H9 (cell line): ENCODE results near the gene NACAD. TPM values are rescaled to one million over a fixed set of nuclear protein-coding genes. Genes with fewer than 3 reads are reported as not detected.

Experiments used
- DNase-seq: peaks from one replicate; pipeline ENCODE4 v3.0.0-alpha.2; 2017
- H2AFZ ChIP-seq: one replicate; pipeline ENCODE4 v1.6.1; 2013; ENCODE audit warnings: mild to moderate bottlenecking, low read length, control low read depth, moderate library complexity
- H2AK5ac ChIP-seq: 2 replicates; pipeline ENCODE4 v1.6.1; 2013; ENCODE audit warnings: low read length, control low read depth, mixed read lengths; ENCODE audit not compliant: insufficient read length
- H2BK120ac ChIP-seq: one replicate; pipeline ENCODE4 v1.6.1; 2013; ENCODE audit warnings: low read depth, mild to moderate bottlenecking, low read length, control low read depth, inconsistent platforms; ENCODE audit not compliant: poor library complexity, severe bottlenecking
- H2BK12ac ChIP-seq: 2 replicates; pipeline ENCODE4 v1.6.1; 2013; ENCODE audit warnings: low read length, control low read depth, mixed read lengths, low read depth; ENCODE audit not compliant: insufficient read length
- H2BK15ac ChIP-seq: 2 replicates; pipeline ENCODE4 v1.6.1; 2013; ENCODE audit warnings: low read depth, low read length, control low read depth
- H2BK20ac ChIP-seq: one replicate; pipeline ENCODE4 v1.6.1; 2013; ENCODE audit warnings: low read depth, mild to moderate bottlenecking, low read length, control low read depth, inconsistent platforms; ENCODE audit not compliant: poor library complexity, severe bottlenecking
- H2BK5ac ChIP-seq: 2 replicates; pipeline ENCODE4 v1.6.1; 2013; ENCODE audit warnings: low read length, control low read depth, mixed read lengths; ENCODE audit not compliant: insufficient read length
- H3K14ac ChIP-seq: 2 replicates; pipeline ENCODE4 v1.6.1; 2013; ENCODE audit warnings: low read length, control low read depth; ENCODE audit not compliant: insufficient read depth
- H3K18ac ChIP-seq: 2 replicates; pipeline ENCODE4 v1.6.1; 2013; ENCODE audit warnings: low read depth, mild to moderate bottlenecking, mixed read lengths, low read length, control low read depth; ENCODE audit not compliant: insufficient read length
- H3K23ac ChIP-seq: 2 replicates; pipeline ENCODE4 v1.6.1; 2013; ENCODE audit warnings: low read length, control low read depth, mixed read lengths, low read depth; ENCODE audit not compliant: insufficient read length
- H3K23me2 ChIP-seq: 2 replicates; pipeline ENCODE4 v1.6.1; 2013; ENCODE audit warnings: low read depth, mild to moderate bottlenecking, mixed read lengths, low read length, control low read depth; ENCODE audit not compliant: insufficient read length, poor library complexity, severe bottlenecking
- H3K27ac ChIP-seq: 2 replicates; pipeline ENCODE4 v1.5.1; 2013; ENCODE audit warnings: low read length, control low read depth, mixed read lengths, low read depth; ENCODE audit not compliant: insufficient read length
- H3K27me3 ChIP-seq: 2 replicates; pipeline ENCODE4 v1.6.1; 2013; ENCODE audit warnings: low read length, control low read depth, inconsistent platforms; ENCODE audit not compliant: insufficient read depth
- H3K4ac ChIP-seq: 2 replicates; pipeline ENCODE4 v1.6.1; 2013; ENCODE audit warnings: low read depth, mild to moderate bottlenecking, control low read depth, inconsistent platforms, low read length, moderate library complexity
- H3K4me1 ChIP-seq: 2 replicates; pipeline ENCODE4 v1.6.1; 2013; ENCODE audit warnings: low read length, control low read depth, inconsistent platforms; ENCODE audit not compliant: insufficient read depth
- H3K4me2 ChIP-seq: 2 replicates; pipeline ENCODE4 v1.6.1; 2013; ENCODE audit warnings: low read length, control low read depth, mixed read lengths; ENCODE audit not compliant: insufficient read length, insufficient read depth
- H3K56ac ChIP-seq: 2 replicates; pipeline ENCODE4 v1.6.1; 2013; ENCODE audit warnings: low read depth, mild to moderate bottlenecking, mixed read lengths, low read length, control low read depth; ENCODE audit not compliant: insufficient read length
- H3K79me1 ChIP-seq: 2 replicates; pipeline ENCODE4 v1.6.1; 2013; ENCODE audit warnings: low read depth, mild to moderate bottlenecking, moderate library complexity, low read length, control low read depth, inconsistent platforms; ENCODE audit not compliant: insufficient read depth, poor library complexity, severe bottlenecking
- H3K79me2 ChIP-seq: 2 replicates; pipeline ENCODE4 v1.6.1; 2013; ENCODE audit warnings: low read length, control low read depth, inconsistent platforms; ENCODE audit not compliant: insufficient read depth
- H3K9ac ChIP-seq: 2 replicates; pipeline ENCODE4 v1.6.1; 2013; ENCODE audit warnings: low read length, control low read depth, mixed read lengths; ENCODE audit not compliant: insufficient read length; ENCODE audit errors: extremely low read depth
- H3K9me3 ChIP-seq: one replicate; pipeline ENCODE4 v1.6.1; 2013; ENCODE audit warnings: low read depth, low read length, inconsistent platforms; ENCODE audit not compliant: control insufficient read depth
- H3T11ph ChIP-seq: one replicate; pipeline ENCODE4 v1.6.1; 2013; ENCODE audit warnings: mild to moderate bottlenecking, low read length, control low read depth, inconsistent platforms
- H4K20me1 ChIP-seq: one replicate; pipeline ENCODE4 v1.6.1; 2013; ENCODE audit not compliant: control insufficient read depth, insufficient read length, insufficient read depth
- H4K5ac ChIP-seq: 2 replicates; pipeline ENCODE4 v1.6.1; 2013; ENCODE audit warnings: low read depth, mild to moderate bottlenecking, mixed read lengths, low read length, control low read depth; ENCODE audit not compliant: insufficient read length
- H4K8ac ChIP-seq: replicated peaks from 2 replicates; pipeline ENCODE4 v1.6.1; 2013; ENCODE audit warnings: low read length, control low read depth, mixed read lengths, low read depth; ENCODE audit not compliant: insufficient read length
- H4K91ac ChIP-seq: 2 replicates; pipeline ENCODE4 v1.6.1; 2013; ENCODE audit warnings: low read depth, mild to moderate bottlenecking, moderate library complexity, mixed read lengths, low read length, control low read depth; ENCODE audit not compliant: insufficient read length
- H3K27ac Mint-ChIP-seq, 3 experiments: 2 replicates in 2 of 3; 3 replicates in 1 of 3; pipeline ENCODE4 v1.8.0; 2020 to 2021; ENCODE audit warnings: mixed read lengths in 3 of 3, mild to moderate bottlenecking in 1 of 3, moderate library complexity in 1 of 3
- H3K27me3 Mint-ChIP-seq: 2 replicates; pipeline ENCODE4 v1.8.0; 2021; ENCODE audit warnings: low read depth, mild to moderate bottlenecking, moderate library complexity, mixed read lengths
- H3K36me3 Mint-ChIP-seq, 3 experiments: 2 replicates in 2 of 3; 3 replicates in 1 of 3; pipeline ENCODE4 v1.8.0; 2020 to 2021; ENCODE audit warnings: low read depth in 3 of 3, mixed read lengths in 3 of 3; ENCODE audit not compliant: insufficient read depth in 1 of 3
- H3K4me1 Mint-ChIP-seq, 2 experiments: 2 replicates each; pipeline ENCODE4 v1.8.0; 2020; ENCODE audit warnings: mixed read lengths in 2 of 2
- H3K4me3 Mint-ChIP-seq, 2 experiments: 2 replicates in 1 of 2; 3 replicates in 1 of 2; pipeline ENCODE4 v1.8.0; 2020 to 2021; ENCODE audit warnings: mild to moderate bottlenecking in 2 of 2, mixed read lengths in 2 of 2, moderate library complexity in 1 of 2
- H3K9me3 Mint-ChIP-seq, 2 experiments: 2 replicates in 1 of 2; 3 replicates in 1 of 2; pipeline ENCODE4 v1.8.0; 2020; ENCODE audit warnings: mild to moderate bottlenecking in 2 of 2, mixed read lengths in 2 of 2, moderate library complexity in 1 of 2
- CTCF ChIP-seq: fragments of 200-600 bp; sonication (generic); conservative IDR thresholded peaks from 3 replicates; pipeline ENCODE4 v1.8.0; 2021; ENCODE audit warnings: antibody characterized with exemption, mild to moderate bottlenecking
- WGBS: extraction: QIAGEN DNeasy Blood & Tissue Kit; methylation state at CpG from one replicate; pipeline ENCODE4 v1.1.7; 2013; ENCODE audit warnings: missing lambda C conversion rate, low lambda C conversion rate, mixed read lengths; ENCODE audit not compliant: insufficient read length; ENCODE audit errors: extremely low coverage; 5-methylcytosine and 5-hydroxymethylcytosine counted together
- total RNA-seq: library from RNA; stranded (reverse); gene quantifications from 2 replicates; pipeline ENCODE4 v1.2.1, GENCODE V29; 2021

Gene NACAD
- total RNA-seq, 1 experiment from 2014 or later, result 8.0 TPM

GRCh38 chr7:45060295-45060694, 28.5 kb downstream of the NACAD start:
- Mint-ChIP-seq H3K4me3 (no peak overlapping the region), H3K27ac (0 out of 7 replicates have a peak overlapping the region, but pooled peaks of 1 of the 3 experiments have one; percentile 5), H3K36me3 (peaks cover 0 to 16% (median 7%) of the 10 kb centered on the region in 3 experiments; a peak in 6 of 7 replicates), H3K4me1 (no peaks in the 10 kb centered on the region), H3K9me3 (no peaks in the 10 kb centered on the region), H3K27me3 (no peaks in the 10 kb centered on the region)
- H3K14ac ChIP-seq, result no peak overlapping the region
- H3T11ph ChIP-seq, result no peak overlapping the region
- TF ChIP-seq CTCF, result no peak
- H4K8ac ChIP-seq, result no peak overlapping the region
- H3K79me1 ChIP-seq, result no peaks in the 10 kb centered on the region
- H2AK5ac ChIP-seq, result no peak overlapping the region
- no peak overlapping the region for H2BK20ac ChIP-seq
- no peak overlapping the region for H3K23ac ChIP-seq
- H2BK12ac ChIP-seq, result no peak overlapping the region
- H2AFZ ChIP-seq, result no peak overlapping the region
- no peak overlapping the region for H3K4ac ChIP-seq
- no peaks in the 10 kb centered on the region for H3K4me1 ChIP-seq
- H3K27ac ChIP-seq, result no peak overlapping the region
- H2BK15ac ChIP-seq, result no peak overlapping the region
- no peak overlapping the region for H3K18ac ChIP-seq
- H3K9ac ChIP-seq, result no peak overlapping the region
- H3K27me3 ChIP-seq, result no peaks in the 10 kb centered on the region
- WGBS, result no CpG with 5 or more reads among the region's 3 CpGs
- no peak overlapping the region for H2BK5ac ChIP-seq
- no peak for DNase-seq
- no peak overlapping the region for H3K4me2 ChIP-seq
- no peak overlapping the region for H4K5ac ChIP-seq
- no peak overlapping the region for H4K91ac ChIP-seq
- no peak overlapping the region for H2BK120ac ChIP-seq
- H3K23me2 ChIP-seq, result no peaks in the 10 kb centered on the region
- no peaks in the 10 kb centered on the region for H3K9me3 ChIP-seq
- H3K79me2 ChIP-seq, result peaks cover 1% of the 10 kb centered on the region; the same call in 1 of the 2 replicates
- no peaks in the 10 kb centered on the region for H4K20me1 ChIP-seq
- H3K56ac ChIP-seq, result no peak overlapping the region
